GM12892 (cell line): ENCODE data around the gene COQ10B.

Experiments
- POLR2A ChIP-seq: IDR thresholded peaks from 2 replicates; pipeline ENCODE4 v1.6.1; 2011; ENCODE audit warnings: low read depth, low read length, control low read depth
- POLR2AphosphoS5 ChIP-seq: IDR thresholded peaks from 2 replicates; pipeline ENCODE4 v1.6.1; 2011; ENCODE audit warnings: low read depth, low read length, control low read depth
- TAF1 ChIP-seq: IDR thresholded peaks from 2 replicates; pipeline ENCODE4 v1.6.1; 2011; ENCODE audit warnings: low read depth, mild to moderate bottlenecking, control low read depth, low read length, borderline replicate concordance

DNA sequence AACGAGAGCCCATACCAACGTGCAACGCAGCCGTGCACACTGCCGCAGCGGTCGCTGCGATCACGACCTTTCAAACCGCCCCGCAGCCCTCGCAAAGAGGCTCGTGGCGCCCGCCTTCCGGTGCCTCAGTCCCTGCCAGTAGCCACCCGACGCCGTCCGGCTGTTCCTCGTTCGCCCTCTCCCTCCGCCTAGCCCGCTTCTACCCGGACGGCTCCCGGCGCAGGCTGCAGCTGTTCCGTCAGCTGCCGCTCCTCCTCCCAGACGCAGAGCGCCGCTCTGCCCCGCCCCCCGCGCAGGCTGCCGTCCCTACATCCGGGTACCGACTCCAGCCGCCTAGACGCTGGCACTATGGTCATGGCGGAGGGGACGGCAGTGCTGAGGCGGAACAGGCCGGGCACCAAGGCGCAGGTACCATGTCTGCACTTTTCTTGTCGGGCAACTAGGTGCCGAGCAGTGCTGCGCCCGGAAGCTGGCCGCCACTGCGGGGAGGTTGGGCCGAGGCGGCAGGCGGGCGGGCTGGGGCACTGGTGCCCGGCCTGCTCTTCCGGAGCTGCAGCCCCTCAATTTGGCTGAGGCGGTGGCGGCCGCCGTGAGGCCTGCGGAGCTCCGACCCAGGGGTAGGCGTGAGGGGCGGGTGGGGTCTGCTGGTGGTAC is 62.5 kb downstream of the COQ10B start, which contains the start of gene MOB4:
- TF ChIP-seq TAF1 (peak; percentile 90), POLR2AphosphoS5 (peak; percentile 92), POLR2A (peak; percentile 94)
